Ovary (tissue), 9 donors: ENCODE measurements around the gene KCNMA1. TPM values are rescaled to one million over a fixed set of nuclear protein-coding genes. Genes with fewer than 3 reads are reported as not detected.

Source experiments
- DNase-seq, 5 donors: peaks; one replicate each; pipeline ENCODE4 v3.0.0-alpha.2; 2019 to 2020
- H3K27ac ChIP-seq, 2 donors: fragments of 200-600 bp; one replicate each; pipeline versions ENCODE4 v1.5.1 to v1.8.0; 2019 to 2022
- H3K27me3 ChIP-seq: fragments of 200-600 bp; one replicate; pipeline ENCODE4 v1.8.0; 2022
- H3K36me3 ChIP-seq: fragments of 200-600 bp; sonication (generic); one replicate; pipeline ENCODE4 v1.5.1; 2019
- H3K4me1 ChIP-seq: one replicate; pipeline ENCODE4 v1.8.1; 2013; ENCODE audit warnings: mild to moderate bottlenecking, moderate library complexity; ENCODE audit not compliant: insufficient read depth
- H3K4me3 ChIP-seq: fragments of 200-600 bp; sonication (generic); one replicate; pipeline ENCODE4 v1.5.1; 2017
- H3K9me3 ChIP-seq, 2 donors: fragments of 200-600 bp in 1 of 2; sonication (generic) in 1 of 2; one replicate each; pipeline versions ENCODE4 v1.5.1 to v1.8.1; 2013 to 2019; ENCODE audit warnings: mild to moderate bottlenecking in 1 of 2, moderate library complexity in 1 of 2
- CTCF ChIP-seq, 3 donors: fragments of 450-650 bp in 2 of 3; fragments of 200-600 bp in 1 of 3; IDR thresholded peaks; one replicate each; pipeline versions ENCODE4 v1.5.1 to v1.8.0; 2016 to 2022; ENCODE audit warnings: antibody characterized with exemption in 3 of 3, mild to moderate bottlenecking in 1 of 3
- EP300 ChIP-seq: sonication (generic); formaldehyde crosslinking; IDR thresholded peaks from one replicate; pipeline ENCODE4 v1.6.1; 2017; ENCODE audit warnings: antibody characterized with exemption
- POLR2A ChIP-seq: fragments of 450-650 bp; IDR thresholded peaks from one replicate; pipeline ENCODE4 v1.6.1; 2017; ENCODE audit warnings: antibody characterized with exemption, mild to moderate bottlenecking, moderate library complexity
- WGBS, 3 donors: extraction: QIAGEN DNeasy Blood & Tissue Kit in 1 of 3; methylation state at CpG; one replicate each; pipeline versions ENCODE4 v1.1.5 to v1.1.7; 2013 to 2017; 5-methylcytosine and 5-hydroxymethylcytosine counted together
- intact Hi-C, 4 donors: fragments of 100-400 bp; cut with DNase I; formaldehyde crosslinking; loops; one replicate each; pipeline versions ENCODE4 v1.11.0 to v1.15.1; 2022 to 2023
- polyA plus RNA-seq, 2 donors: library from polyadenylated mRNA; stranded (reverse); fragments of 200-250 nt in 1 of 2; fragments of 350-450 nt in 1 of 2; fragmentation: Illumina TruSeq in 1 of 2; extraction: RNeasy Lipid Tissue Mini Kit (QIAGEN cat#74804) in 1 of 2; gene quantifications; one replicate each; pipeline ENCODE4 v1.2.3, GENCODE V29; 2013 to 2014
- total RNA-seq, 7 donors: library from RNA; depleted of rRNA in 2 of 7; stranded (reverse); fragments of >200 nt in 2 of 7; fragmentation: NEBNext Ultra II Directional in 3 of 7; extraction: Animal tissue kit (Norgen Biotek cat#: 25700) in 3 of 7; gene quantifications; one replicate each; pipeline versions ENCODE4 v1.1.0 to v1.2.4, GENCODE V29; 2016 to 2023
- donor health status: DM: no; HTN: no; CAD: no; lungs with moderate emphysema.
- donor health status: DM: no; HTN: no; CAD: no.
- donor health status: Bipolar disorder and iron deficiency.
- donor health status: DM: yes; HTN: yes; CAD: no.
- donor health status: DM: no; HTN: no; CAD: no.
- donor health status: DM: yes; HTN: yes; CAD: no.

KCNMA1 gene
- total and polyA plus RNA-seq, 9 donors, result 7.0 to 83.8 (median 25.1) TPM

- Histone ChIP-seq H3K9me3 (no peaks in the 10 kb centered on the region), H3K4me3 (no peak overlapping the region), H3K27me3 (no peaks in the 10 kb centered on the region), H3K27ac (no peak overlapping the region), H3K4me1 (no peaks in the 10 kb centered on the region), H3K36me3 (no peaks in the 10 kb centered on the region)
- no peak for DNase-seq
- TF ChIP-seq EP300, result no peak
- no peak for TF ChIP-seq POLR2A
- no peak for TF ChIP-seq CTCF (IDR thresholded peaks at IDR 0.05)
- intact Hi-C loops, result no loop called here
Observed at GRCh38 chr10:77653210-77653609, 15.6 kb upstream of the KCNMA1 start.

GRCh38 chr10:77649333-77650331 lies 12.0 kb upstream of the KCNMA1 start:
- Histone ChIP-seq H3K9me3 (no peaks in the 10 kb centered on the region), H3K27ac (no peak overlapping the region), H3K36me3 (no peaks in the 10 kb centered on the region), H3K4me1 (no peaks in the 10 kb centered on the region), H3K27me3 (no peaks in the 10 kb centered on the region), H3K4me3 (no peak overlapping the region)
- TF ChIP-seq POLR2A (no peak), EP300 (no peak), CTCF (IDR thresholded peaks at IDR 0.05) (no peak)
- WGBS, 3 donors, result 76 to 82% (median 77%) methylated on average over 8 of the region's 8 CpGs
- DNase-seq, result no peak
- intact Hi-C loops, result loop anchor here in 2 of 4 donors (5.0 to 10.0 kb wide), 2 partner anchors 255 to 487 kb away; no protein-coding TSS in a partner anchor

- intact Hi-C loops, result loop anchor here in 2 of 4 donors (5.0 to 10.0 kb wide), 2 partner anchors 254 to 486 kb away; no protein-coding TSS in a partner anchor
Observed at GRCh38 chr10:77648472-77648871, 10.9 kb upstream of the KCNMA1 start.

More at GRCh38 chr10:77648472-77648871, 10.9 kb upstream of the KCNMA1 start:
- H3K36me3 ChIP-seq, result no peaks in the 10 kb centered on the region
- no peaks in the 10 kb centered on the region for H3K9me3 ChIP-seq
- H3K27ac ChIP-seq, result no peak overlapping the region
- H3K27me3 ChIP-seq, result no peaks in the 10 kb centered on the region
- no peak overlapping the region for H3K4me3 ChIP-seq
- TF ChIP-seq EP300 (no peak), POLR2A (no peak), CTCF (IDR thresholded peaks at IDR 0.05) (no peak)
- WGBS, 3 donors, result 67 to 95% (median 83%) methylated on average over 1 of the region's 1 CpG
- H3K4me1 ChIP-seq, result no peaks in the 10 kb centered on the region
- DNase-seq, result no peak
